Astrocyte (in vitro differentiated cells and primary cell): ENCODE results near the gene NOS1. TPM values are rescaled to one million over a fixed set of nuclear protein-coding genes. Genes with fewer than 3 reads are reported as not detected.

ENCODE experiments used
- DNase-seq: peaks from one replicate; pipeline ENCODE4 v3.0.0-alpha.2; 2010; ENCODE audit warnings: low read depth
- FAIRE-seq: peaks from 2 replicates; lab custom pipeline; 2011; peaks lifted over from hg19 to GRCh38; lab: Jason Lieb, UNC
- H2AFZ ChIP-seq: 2 replicates; pipeline ENCODE4 v1.6.0; 2012; ENCODE audit warnings: low read depth, low read length, inconsistent platforms
- H3K27ac ChIP-seq: 2 replicates; pipeline ENCODE4 v1.5.1; 2011; ENCODE audit warnings: low read depth, low read length, inconsistent platforms
- H3K27me3 ChIP-seq: 2 replicates; pipeline ENCODE4 v1.6.0; 2011; ENCODE audit warnings: low read length, inconsistent platforms; ENCODE audit not compliant: insufficient read depth
- H3K36me3 ChIP-seq: 2 replicates; pipeline ENCODE4 v1.5.1; 2011; ENCODE audit warnings: low read length, inconsistent platforms; ENCODE audit not compliant: insufficient read depth
- H3K4me1 ChIP-seq: 2 replicates; pipeline ENCODE4 v1.5.1; 2011; ENCODE audit warnings: low read length, inconsistent platforms; ENCODE audit not compliant: insufficient read depth
- H3K4me2 ChIP-seq: 2 replicates; pipeline ENCODE4 v1.6.0; 2012; ENCODE audit warnings: low read length, inconsistent platforms
- H3K4me3 ChIP-seq: 2 replicates; pipeline ENCODE4 v1.5.1; 2011; ENCODE audit warnings: low read depth, mild to moderate bottlenecking, low read length, inconsistent platforms; ENCODE audit not compliant: insufficient read depth
- H3K79me2 ChIP-seq: 2 replicates; pipeline ENCODE4 v1.6.0; 2012; ENCODE audit warnings: mild to moderate bottlenecking, low read length, inconsistent platforms; ENCODE audit not compliant: insufficient read depth
- H3K9ac ChIP-seq: 2 replicates; pipeline ENCODE4 v1.6.0; 2012; ENCODE audit warnings: mild to moderate bottlenecking, low read length, inconsistent platforms
- H3K9me3 ChIP-seq: 2 replicates; pipeline ENCODE4 v1.5.1; 2012; ENCODE audit warnings: low read depth, mild to moderate bottlenecking, low read length, inconsistent platforms; ENCODE audit not compliant: insufficient read depth
- H4K20me1 ChIP-seq: 2 replicates; pipeline ENCODE4 v1.6.0; 2012; ENCODE audit warnings: low read length, inconsistent platforms; ENCODE audit not compliant: insufficient read depth
- H3K27ac Mint-ChIP-seq: one replicate; pipeline ENCODE4 v1.8.0; 2021; ENCODE audit warnings: mild to moderate bottlenecking, mixed read lengths; ENCODE audit not compliant: unreplicated experiment
- H3K27me3 Mint-ChIP-seq: one replicate; pipeline ENCODE4 v1.8.0; 2021; ENCODE audit warnings: low read depth, mixed read lengths; ENCODE audit not compliant: unreplicated experiment
- H3K36me3 Mint-ChIP-seq: one replicate; pipeline ENCODE4 v1.8.0; 2021; ENCODE audit warnings: low read depth, mixed read lengths; ENCODE audit not compliant: unreplicated experiment
- H3K4me1 Mint-ChIP-seq: one replicate; pipeline ENCODE4 v1.8.0; 2021; ENCODE audit warnings: low read depth, mixed read lengths; ENCODE audit not compliant: unreplicated experiment
- H3K4me3 Mint-ChIP-seq: one replicate; pipeline ENCODE4 v1.8.0; 2021; ENCODE audit warnings: mild to moderate bottlenecking, moderate library complexity, mixed read lengths; ENCODE audit not compliant: unreplicated experiment
- H3K9me3 Mint-ChIP-seq: one replicate; pipeline ENCODE4 v1.8.0; 2021; ENCODE audit warnings: mild to moderate bottlenecking, mixed read lengths; ENCODE audit not compliant: unreplicated experiment
- EZH2 ChIP-seq: IDR thresholded peaks from 2 replicates; pipeline ENCODE4 v1.6.1; 2012; ENCODE audit warnings: mild to moderate bottlenecking, low read length, inconsistent platforms; ENCODE audit not compliant: insufficient read depth
- total RNA-seq: library from RNA; stranded (reverse); gene quantifications from 2 replicates; pipeline ENCODE4 v1.2.1, GENCODE V29; 2021
- TF ChIP-seq, protein P1 (sequence below): IDR thresholded peaks from 2 replicates; pipeline ENCODE4 v1.5.1; 2011; ENCODE audit warnings: low read depth, mild to moderate bottlenecking, inconsistent platforms, low read length, moderate library complexity; ENCODE audit not compliant: insufficient read depth

NOS1 gene
- total RNA-seq, 1 donor from 2014 or later = 0.05 TPM

DNA sequence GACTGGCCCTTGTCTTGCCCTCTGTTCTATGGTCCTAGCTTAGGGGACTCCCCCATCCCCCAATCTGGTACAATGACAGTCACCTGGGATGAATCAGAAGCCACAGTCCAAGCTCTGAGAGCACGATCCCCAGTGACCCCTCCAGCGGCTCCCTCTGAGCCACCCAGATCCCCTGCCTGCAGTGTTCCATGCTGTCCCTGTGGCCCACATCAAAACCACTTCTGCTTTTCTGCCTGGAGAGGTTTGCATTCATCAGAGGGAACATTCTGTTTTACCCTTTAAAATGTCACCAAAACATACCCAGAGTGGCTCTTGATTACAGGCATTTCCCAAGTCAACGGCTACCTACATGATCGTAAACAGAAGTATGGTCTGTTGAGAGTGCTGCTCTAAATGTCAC, 47.5 kb downstream of the NOS1 start:
- H3K9me3 Mint-ChIP-seq = peaks cover 2% of the 10 kb centered on the region

DNA sequence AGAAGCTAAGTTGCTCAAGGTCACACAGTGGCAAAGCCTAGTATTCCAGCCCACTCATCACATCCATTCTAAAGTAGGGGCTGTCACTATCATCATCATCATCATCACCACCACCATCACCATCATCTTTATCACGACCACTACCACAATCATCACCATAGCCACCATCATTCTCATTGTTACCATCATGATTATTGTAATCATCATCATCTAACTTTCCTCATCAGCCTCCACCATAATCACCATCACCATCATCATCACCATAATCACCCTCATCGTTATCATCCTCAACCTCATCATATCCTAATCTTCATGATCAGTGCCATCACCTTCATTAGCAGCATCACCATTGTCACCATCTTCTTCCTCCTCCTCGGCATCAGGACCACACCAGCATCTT, 48.7 kb downstream of the NOS1 start:
- Histone ChIP-seq H2AFZ (no peak overlapping the region), H3K27ac (no peak overlapping the region), H3K79me2 (no peaks in the 10 kb centered on the region), H3K9ac (no peak overlapping the region), H3K9me3 (peaks cover 8% of the 10 kb centered on the region), H3K4me1 (no peaks in the 10 kb centered on the region), H3K4me3 (no peak overlapping the region), H3K36me3 (no peaks in the 10 kb centered on the region), H3K4me2 (no peak overlapping the region), H4K20me1 (no peaks in the 10 kb centered on the region), H3K27me3 (no peaks in the 10 kb centered on the region)
- Mint-ChIP-seq H3K4me1 (no peaks in the 10 kb centered on the region), H3K27me3 (peaks cover 16% of the 10 kb centered on the region), H3K27ac (no peak overlapping the region), H3K9me3 (peaks cover 2% of the 10 kb centered on the region), H3K4me3 (no peak overlapping the region), H3K36me3 (no peaks in the 10 kb centered on the region)
- no peak for TF ChIP-seq EZH2
- TF ChIP-seq, protein P1, sequence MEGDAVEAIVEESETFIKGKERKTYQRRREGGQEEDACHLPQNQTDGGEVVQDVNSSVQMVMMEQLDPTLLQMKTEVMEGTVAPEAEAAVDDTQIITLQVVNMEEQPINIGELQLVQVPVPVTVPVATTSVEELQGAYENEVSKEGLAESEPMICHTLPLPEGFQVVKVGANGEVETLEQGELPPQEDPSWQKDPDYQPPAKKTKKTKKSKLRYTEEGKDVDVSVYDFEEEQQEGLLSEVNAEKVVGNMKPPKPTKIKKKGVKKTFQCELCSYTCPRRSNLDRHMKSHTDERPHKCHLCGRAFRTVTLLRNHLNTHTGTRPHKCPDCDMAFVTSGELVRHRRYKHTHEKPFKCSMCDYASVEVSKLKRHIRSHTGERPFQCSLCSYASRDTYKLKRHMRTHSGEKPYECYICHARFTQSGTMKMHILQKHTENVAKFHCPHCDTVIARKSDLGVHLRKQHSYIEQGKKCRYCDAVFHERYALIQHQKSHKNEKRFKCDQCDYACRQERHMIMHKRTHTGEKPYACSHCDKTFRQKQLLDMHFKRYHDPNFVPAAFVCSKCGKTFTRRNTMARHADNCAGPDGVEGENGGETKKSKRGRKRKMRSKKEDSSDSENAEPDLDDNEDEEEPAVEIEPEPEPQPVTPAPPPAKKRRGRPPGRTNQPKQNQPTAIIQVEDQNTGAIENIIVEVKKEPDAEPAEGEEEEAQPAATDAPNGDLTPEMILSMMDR = no peak
- DNase-seq (no peak), FAIRE-seq (no peak)

More for the DNA sequence above, 47.5 kb downstream of the NOS1 start:
- TF ChIP-seq, protein P1 = no peak
- TF ChIP-seq EZH2 = no peak
- H3K9ac ChIP-seq = no peak overlapping the region
- H3K4me1 ChIP-seq = no peaks in the 10 kb centered on the region
- H4K20me1 ChIP-seq = no peaks in the 10 kb centered on the region
- no peak for FAIRE-seq
- no peaks in the 10 kb centered on the region for H3K27me3 ChIP-seq
- H3K27me3 Mint-ChIP-seq = peaks cover 16% of the 10 kb centered on the region
- no peak overlapping the region for H2AFZ ChIP-seq
- H3K9me3 ChIP-seq = peaks cover 8% of the 10 kb centered on the region
- no peak for DNase-seq
- no peak overlapping the region for H3K4me3 ChIP-seq
- no peaks in the 10 kb centered on the region for H3K79me2 ChIP-seq
- no peak overlapping the region for H3K4me2 ChIP-seq
- no peak overlapping the region for H3K4me3 Mint-ChIP-seq
- H3K4me1 Mint-ChIP-seq = no peaks in the 10 kb centered on the region
- no peak overlapping the region for H3K27ac Mint-ChIP-seq
- no peak overlapping the region for H3K27ac ChIP-seq
- H3K36me3 Mint-ChIP-seq = no peaks in the 10 kb centered on the region
- no peaks in the 10 kb centered on the region for H3K36me3 ChIP-seq

DNA sequence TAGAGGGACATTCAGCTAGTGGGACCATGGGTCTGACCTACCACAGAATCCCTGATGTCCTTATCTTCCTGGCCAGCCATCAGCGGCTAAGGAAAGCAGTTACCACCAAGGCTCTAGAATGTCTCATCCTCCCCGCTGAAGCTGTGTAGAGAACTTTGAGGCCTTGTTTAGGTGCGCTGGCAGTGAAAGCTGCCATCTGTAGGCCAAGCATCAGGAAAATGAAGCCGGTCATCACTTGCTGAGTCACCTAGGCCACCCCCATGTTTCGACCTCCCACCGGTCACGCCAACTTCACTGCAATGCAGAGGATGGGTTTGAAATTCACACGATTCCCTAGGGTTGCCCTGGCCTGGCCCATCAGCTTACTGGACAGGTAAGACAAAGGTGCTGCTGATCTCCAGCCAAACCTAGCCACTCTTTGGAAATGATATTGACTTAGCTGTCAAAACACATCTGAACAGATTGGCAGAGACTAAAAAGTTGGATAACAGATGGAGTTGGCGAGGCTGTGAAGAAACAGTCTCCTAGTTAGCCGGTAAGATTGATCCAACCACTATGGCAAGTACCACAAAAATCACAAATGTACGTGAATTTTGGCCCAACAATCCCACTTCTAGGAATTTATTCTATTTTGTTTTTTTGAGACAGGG, 52.0 kb downstream of the NOS1 start:
- TF ChIP-seq, protein P1 = no peak
- no peak for TF ChIP-seq EZH2
- Mint-ChIP-seq H3K27me3 (peaks cover 16% of the 10 kb centered on the region), H3K9me3 (no peaks in the 10 kb centered on the region), H3K4me3 (no peak overlapping the region), H3K27ac (no peak overlapping the region), H3K4me1 (no peaks in the 10 kb centered on the region), H3K36me3 (no peaks in the 10 kb centered on the region)
- H3K27ac ChIP-seq = no peak overlapping the region
- H3K27me3 ChIP-seq = no peaks in the 10 kb centered on the region
- H3K4me3 ChIP-seq = no peak overlapping the region
- H3K36me3 ChIP-seq = no peaks in the 10 kb centered on the region
- H3K4me2 ChIP-seq = no peak overlapping the region
- no peaks in the 10 kb centered on the region for H3K79me2 ChIP-seq
- H3K9ac ChIP-seq = no peak overlapping the region
- no peak for FAIRE-seq
- peaks cover 4% of the 10 kb centered on the region for H3K9me3 ChIP-seq
- no peak overlapping the region for H2AFZ ChIP-seq
- H4K20me1 ChIP-seq = no peaks in the 10 kb centered on the region
- H3K4me1 ChIP-seq = no peaks in the 10 kb centered on the region
- DNase-seq = no peak
